Measurements from ENCODE around the gene ZNF799.
"Not testable (repeated sequence)": the region's sequence is repeated elsewhere in the genome, so short reads cannot be mapped to it uniquely, and the experiment has no call there.

ZNF799 gene

DNA sequence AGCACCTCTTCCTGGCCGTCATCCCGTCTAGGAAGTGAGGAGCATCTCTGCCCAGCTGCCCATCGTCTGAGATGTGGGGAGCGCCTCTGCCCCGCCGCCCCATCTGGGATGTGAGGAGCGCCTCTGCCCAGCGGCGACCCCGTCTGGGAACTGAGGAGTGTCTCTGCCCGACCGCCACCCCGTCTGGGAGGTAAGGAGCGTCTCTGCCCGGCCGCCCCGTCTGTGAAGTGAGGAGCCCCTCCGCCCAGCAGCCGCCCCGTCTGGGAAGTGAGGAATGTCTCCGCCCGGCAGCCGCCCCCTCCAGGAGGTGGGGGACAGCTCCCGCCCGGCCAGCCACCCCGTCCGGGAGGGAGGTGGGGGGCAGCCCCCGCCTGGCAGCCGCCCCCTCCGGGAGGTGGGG, 38.8 kb downstream of the ZNF799 start:
- DNase-seq: not testable (repeated sequence)

- DNase-seq: no peak
Observed at GRCh38 chr19:12353375-12353774, 47.7 kb downstream of the ZNF799 start.

DNA sequence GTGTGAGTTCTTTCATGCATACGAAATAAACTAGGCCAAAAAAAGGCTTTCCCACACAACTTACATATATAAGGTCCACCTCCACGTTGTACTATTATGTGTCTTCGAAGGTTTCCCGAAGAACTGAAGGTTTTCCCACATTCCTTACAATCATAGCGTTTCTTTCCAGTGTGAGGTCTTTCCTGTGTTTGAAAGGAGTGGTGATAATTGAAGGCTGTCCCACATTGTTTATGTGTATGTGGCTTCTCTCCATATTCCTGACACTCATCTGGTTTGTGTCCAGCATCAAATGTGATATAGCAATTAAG, 50.2 kb downstream of the ZNF799 start:
- DNase-seq: no peak

DNA sequence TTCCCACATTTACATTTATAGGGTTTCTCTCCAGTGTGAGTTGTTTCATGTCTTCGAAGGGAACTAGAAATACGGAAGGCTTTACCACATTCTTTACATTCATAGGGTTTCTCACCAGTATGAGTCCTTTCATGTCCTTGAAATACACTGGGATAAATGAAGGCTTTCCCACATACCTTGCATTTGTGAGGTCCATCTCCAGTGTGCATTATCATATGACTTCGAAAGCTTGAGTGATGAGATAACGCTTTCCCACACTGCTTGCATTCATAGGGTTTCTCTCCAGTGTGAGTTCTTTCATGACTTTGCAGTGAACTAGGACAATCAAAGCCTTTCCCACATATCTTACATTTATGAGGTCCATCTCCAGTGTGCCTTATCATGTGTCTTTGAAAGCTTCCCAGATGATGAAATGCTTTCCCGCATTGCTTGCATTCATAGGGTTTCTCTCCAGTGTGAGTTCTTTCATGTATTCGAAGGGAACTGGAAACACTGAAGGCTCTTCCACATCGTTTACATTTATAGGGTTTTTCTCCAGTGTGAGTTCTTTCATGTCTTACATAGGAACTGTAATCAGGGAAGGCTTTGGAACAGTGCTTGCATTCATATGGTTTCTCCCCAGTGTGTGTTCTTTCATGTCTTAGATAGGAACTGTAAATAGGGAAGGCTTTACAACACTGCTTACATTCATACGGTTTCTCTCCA, 50.7 kb downstream of the ZNF799 start:
- no peak for DNase-seq

- no peak for DNase-seq
Observed at GRCh38 chr19:12346896-12347295, 54.2 kb downstream of the ZNF799 start.

- DNase-seq: no peak
Observed at GRCh38 chr19:12345197-12345596, 55.9 kb downstream of the ZNF799 start.
